Pancreas (tissue), 10 donors: ENCODE measurements around the gene MYO15B. TPM values are rescaled to one million over a fixed set of nuclear protein-coding genes. Genes with fewer than 3 reads are reported as not detected.
A peak's percentile ranks its signal among the peaks of the same experiment; 100 is the strongest.

Source experiments
- ATAC-seq, 4 donors: fragments of 200-7000 bp; cut with Tn5 transposase; one replicate each; pipeline versions ENCODE4 v1.8.0 to v1.9.1; 2020; ENCODE audit warnings: mild to moderate bottlenecking in 4 of 4, moderate library complexity in 4 of 4
- DNase-seq, 6 donors: peaks; one replicate each; pipeline ENCODE4 v3.0.0-alpha.2; 2020
- FAIRE-seq: peaks from 2 replicates; lab custom pipeline; 2012; peaks lifted over from hg19 to GRCh38; lab: Jason Lieb, UNC
- H3K27ac ChIP-seq, 4 donors: fragments of 200-600 bp; sonication (generic); 1 replicate in 3 of 4; 2 replicates in 1 of 4; pipeline versions ENCODE4 v1.5.0 to v1.8.0; 2020
- H3K27me3 ChIP-seq, 4 donors: fragments of 200-600 bp; one replicate each; pipeline ENCODE4 v1.8.0; 2021
- H3K36me3 ChIP-seq, 3 donors: fragments of 200-600 bp; sonication (generic) in 1 of 3; one replicate each; pipeline versions ENCODE4 v1.5.0 to v1.8.0; 2020 to 2021
- H3K4me1 ChIP-seq, 3 donors: fragments of 200-600 bp; one replicate each; pipeline ENCODE4 v1.8.0; 2021
- H3K4me3 ChIP-seq, 4 donors: fragments of 200-600 bp; sonication (generic) in 2 of 4; one replicate each; pipeline versions ENCODE4 v1.5.0 to v1.8.0; 2020 to 2021
- H3K9me3 ChIP-seq, 4 donors: fragments of 200-600 bp; one replicate each; pipeline ENCODE4 v1.8.0; 2021
- CTCF ChIP-seq, 4 donors: fragments of 200-600 bp; sonication (generic) in 3 of 4; IDR thresholded peaks; one replicate each; pipeline versions ENCODE4 v1.5.0 to v1.8.0; 2021; ENCODE audit warnings: antibody characterized with exemption in 4 of 4
- WGBS, 2 donors: extraction: QIAGEN DNeasy Blood & Tissue Kit; methylation state at CpG; one replicate each; pipeline ENCODE4 v1.1.7; 2013; 5-methylcytosine and 5-hydroxymethylcytosine counted together
- intact Hi-C, 3 donors: fragments of 100-400 bp; cut with DNase I; formaldehyde crosslinking; loops; one replicate each; pipeline versions ENCODE4 v1.11.1 to v1.14.2; 2022
- polyA plus RNA-seq, 2 donors: library from polyadenylated mRNA; stranded (reverse); fragments of 200-250 nt; gene quantifications; one replicate each; pipeline ENCODE4 v1.2.3, GENCODE V29; 2013
- total RNA-seq, 6 donors: library from RNA; stranded (reverse); fragmentation: NEBNext Ultra II Directional in 4 of 6; extraction: Animal tissue kit (Norgen Biotek cat#: 25700) in 4 of 6; gene quantifications; one replicate each; pipeline versions ENCODE4 v1.2.1 to v1.2.4, GENCODE V29; 2021 to 2023
- donor health status: healthy with polysubstance abuse.
- donor health status: DM: no; HTN: no; CAD: no; lungs with moderate emphysema.
- donor health status: DM: no; HTN: no; CAD: no.
- donor health status: control.
- donor health status: control.
- donor health status: Bipolar disorder and iron deficiency.
- donor health status: DM: yes; HTN: yes; CAD: no.
- donor health status: DM: no; HTN: no; CAD: no.
- donor health status: DM: no; HTN: no; CAD: no.
- donor health status: DM: yes; HTN: yes; CAD: no.

Gene MYO15B
- total and polyA plus RNA-seq, 8 donors, result 25.9 to 325 (median 47.1) TPM

DNA sequence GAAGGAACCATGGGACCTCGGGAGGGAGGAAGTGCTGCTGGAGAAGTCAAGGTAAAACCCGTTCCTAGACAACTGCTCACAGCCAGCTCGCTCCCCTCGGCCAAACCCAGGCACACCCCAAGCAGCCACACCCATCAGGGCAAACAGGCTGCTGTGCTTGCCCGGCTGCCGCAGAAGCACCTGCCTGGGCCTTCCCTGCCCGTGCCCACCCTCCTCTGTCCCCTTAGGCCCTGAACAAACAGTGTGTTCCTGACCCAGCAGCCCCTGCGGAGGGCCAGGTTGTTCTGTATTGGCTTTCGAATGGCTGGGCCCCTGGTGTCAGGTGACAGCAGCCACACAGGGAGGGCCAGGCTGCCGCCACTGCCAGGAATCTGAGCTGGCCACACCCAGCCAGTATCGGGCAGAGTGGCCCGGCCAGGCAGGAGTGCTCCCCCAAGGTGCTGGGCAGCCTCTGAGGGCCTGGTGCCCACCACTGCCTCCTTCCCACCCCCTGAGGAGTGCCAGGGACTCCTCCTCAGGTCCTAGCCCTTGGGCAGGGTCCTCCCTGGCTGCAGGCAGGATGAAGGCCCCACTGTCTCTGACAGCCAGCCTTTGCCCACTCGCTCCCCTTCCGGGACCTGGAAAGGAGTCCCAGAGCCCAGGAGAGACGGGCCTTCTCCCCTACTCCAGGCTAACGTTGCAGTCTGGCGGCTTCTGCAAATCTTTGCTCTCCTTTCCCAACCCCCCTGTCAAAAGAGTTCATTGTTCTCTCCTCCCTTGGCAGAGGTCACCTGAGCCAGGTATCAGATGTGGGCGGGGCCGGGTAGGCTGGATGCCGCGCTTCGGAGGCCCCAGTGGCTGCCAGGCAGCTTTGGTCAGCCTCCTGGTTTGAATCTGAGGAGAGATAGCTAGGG lies 38.1 kb upstream of the MYO15B start:
- Histone ChIP-seq H3K27ac (peak overlapping the region; percentile 93 to 99 (median 97)), H3K4me3 (peak overlapping the region in 2 of 4 donors; percentile 11 to 28), H3K36me3 (no peaks in the 10 kb centered on the region), H3K4me1 (peaks cover 38 to 43% (median 40%) of the 10 kb centered on the region in 3 donors), H3K27me3 (no peaks in the 10 kb centered on the region), H3K9me3 (no peaks in the 10 kb centered on the region)
- DNase-seq (peak; percentile 88 to 95 (median 90)), FAIRE-seq (no peak), ATAC-seq (peak; percentile 87 to 94 (median 89))
- intact Hi-C loops, result no loop called here
- 13 to 15% methylated on average over 22 of the region's 22 CpGs for WGBS, 2 donors
- TF ChIP-seq CTCF (IDR thresholded peaks at IDR 0.05), result no peak

GRCh38 chr17:75550139-75550465 lies 37.5 kb upstream of the MYO15B start:
- ATAC-seq (peak; percentile 31 to 46 (median 42)), DNase-seq (no peak), FAIRE-seq (no peak)
- H3K9me3 ChIP-seq, result no peaks in the 10 kb centered on the region
- peak overlapping the region in 1 of 4 donors; percentile 28 for H3K4me3 ChIP-seq
- H3K27ac ChIP-seq, result peak overlapping the region; percentile 93 to 99 (median 97)
- H3K27me3 ChIP-seq, result no peaks in the 10 kb centered on the region
- H3K36me3 ChIP-seq, result no peaks in the 10 kb centered on the region
- H3K4me1 ChIP-seq, result peaks cover 38 to 43% (median 41%) of the 10 kb centered on the region in 3 donors
- no peak for TF ChIP-seq CTCF (IDR thresholded peaks at IDR 0.05)
- intact Hi-C loops, result no loop called here
- 6 to 11% methylated on average over 4 of the region's 4 CpGs for WGBS, 2 donors

DNA sequence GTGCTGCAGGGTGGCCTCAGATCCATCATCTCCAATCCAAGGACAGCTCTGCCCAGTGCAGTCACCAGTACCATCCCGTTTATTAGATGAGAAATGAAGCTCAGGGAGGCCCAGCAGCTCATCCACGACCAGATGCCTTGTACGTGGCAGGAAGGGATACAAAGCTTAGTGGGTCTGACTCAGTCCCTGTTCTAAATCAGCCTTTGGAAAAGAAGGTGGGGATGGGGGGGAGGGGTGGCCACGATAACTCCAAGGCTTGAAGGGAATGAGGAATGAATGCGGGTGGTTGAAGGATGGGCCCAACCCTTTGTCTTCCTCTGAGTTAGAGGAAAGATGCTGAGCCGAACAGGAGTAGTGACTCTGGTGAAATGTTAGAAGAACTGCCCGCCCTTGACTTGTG lies 36.3 kb upstream of the MYO15B start:
- intact Hi-C loops, result no loop called here
- FAIRE-seq (no peak), ATAC-seq (no peak), DNase-seq (no peak)
- H3K27ac ChIP-seq, result peak overlapping the region; percentile 93 to 99 (median 97)
- H3K9me3 ChIP-seq, result no peaks in the 10 kb centered on the region
- no peak for TF ChIP-seq CTCF (IDR thresholded peaks at IDR 0.05)
- H3K4me1 ChIP-seq, result peaks cover 42 to 47% (median 42%) of the 10 kb centered on the region in 3 donors
- H3K36me3 ChIP-seq, result no peaks in the 10 kb centered on the region
- H3K27me3 ChIP-seq, result no peaks in the 10 kb centered on the region
- 71 to 75% methylated on average over 7 of the region's 7 CpGs for WGBS, 2 donors
- H3K4me3 ChIP-seq, result no peak overlapping the region

DNA sequence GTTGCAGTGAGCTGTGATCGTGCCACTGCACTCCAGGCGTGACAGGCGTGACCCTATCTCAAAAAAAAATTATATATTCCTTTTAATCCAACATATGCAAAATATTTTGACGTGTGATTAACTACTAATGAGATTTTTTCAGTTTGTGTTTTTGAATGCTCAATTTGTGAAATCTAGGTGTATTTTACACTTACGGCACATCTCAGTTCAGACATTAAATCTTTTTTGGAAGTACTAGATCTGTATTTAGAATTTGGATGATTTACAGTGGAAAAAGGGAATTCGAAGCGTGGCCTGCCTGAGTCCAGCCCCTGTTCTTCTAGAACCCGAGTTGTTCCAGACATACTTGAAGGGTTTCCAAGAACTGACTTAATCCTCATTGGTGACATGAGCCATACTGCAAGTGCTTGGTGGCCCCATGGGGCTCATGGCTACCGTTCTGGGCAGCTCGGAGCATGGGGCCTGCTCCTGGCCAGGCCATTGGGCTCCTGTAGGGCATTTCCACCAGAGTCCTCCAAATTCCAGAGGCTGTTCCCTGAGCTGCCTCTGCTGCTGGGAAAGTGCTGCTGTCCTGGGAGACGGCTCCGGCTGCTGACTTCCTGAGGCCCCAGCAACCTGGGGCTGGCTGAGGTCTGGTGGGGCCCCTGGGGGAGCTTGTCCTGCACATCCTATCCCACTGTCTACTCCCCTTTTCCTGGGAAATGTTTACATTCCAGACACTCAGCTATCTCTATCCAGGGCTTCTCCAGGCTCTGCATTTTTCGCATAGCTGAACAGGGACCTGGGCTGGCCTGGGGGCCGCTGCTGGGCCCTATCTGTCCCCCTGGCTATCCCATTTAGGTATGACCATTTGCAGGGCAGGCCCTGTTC lies 34.9 kb upstream of the MYO15B start:
- no peak overlapping the region for H3K4me3 ChIP-seq
- H3K4me1 ChIP-seq, result peaks cover 41 to 47% (median 45%) of the 10 kb centered on the region in 3 donors
- H3K9me3 ChIP-seq, result no peaks in the 10 kb centered on the region
- H3K36me3 ChIP-seq, result no peaks in the 10 kb centered on the region
- no peak for TF ChIP-seq CTCF (IDR thresholded peaks at IDR 0.05)
- 82 to 89% methylated on average over 14 of the region's 14 CpGs for WGBS, 2 donors
- H3K27me3 ChIP-seq, result no peaks in the 10 kb centered on the region
- H3K27ac ChIP-seq, result peak overlapping the region in 2 of 4 donors; percentile 16 to 23
- no peak for DNase-seq
- intact Hi-C loops, result no loop called here
- ATAC-seq, result no peak
- no peak for FAIRE-seq
